H1 (cell line): ENCODE results near the gene FNDC1. TPM values are rescaled to one million over a fixed set of nuclear protein-coding genes. Genes with fewer than 3 reads are reported as not detected.
A peak's percentile ranks its signal among the peaks of the same experiment; 100 is the strongest.

Experiments used
- CTCF ChIA-PET: fragments of 300-600 bp; sonication (Branson Sonifier 250); formaldehyde crosslinking; loops from one replicate; lab custom pipeline; 2021; ENCODE audit not compliant: partially characterized antibody; lab: Charles Lee
- POLR2A ChIA-PET: fragments of 300-600 bp; sonication (Branson Sonifier 250); formaldehyde crosslinking; loops from one replicate; lab custom pipeline; 2021; ENCODE audit warnings: inconsistent platforms; ENCODE audit not compliant: partially characterized antibody; lab: Charles Lee
- DNase-seq, 2 experiments: peaks; one replicate each; pipeline versions ENCODE4 v3.0.0 to v3.0.0-alpha.2; 2010 to 2022; ENCODE audit warnings: low spot score in 2 of 2, low read depth in 1 of 2, mixed read lengths in 1 of 2
- FAIRE-seq: peaks from 2 replicates; lab custom pipeline; 2011; peaks lifted over from hg19 to GRCh38; lab: Jason Lieb, UNC
- H2AFZ ChIP-seq: 2 replicates; pipeline ENCODE4 v1.8.1; 2012; ENCODE audit warnings: low read length, inconsistent platforms
- H2AK5ac ChIP-seq: 2 replicates; pipeline ENCODE4 v1.6.1; 2013; ENCODE audit warnings: low read depth, low read length
- H2BK120ac ChIP-seq: replicated peaks from 2 replicates; pipeline ENCODE3; 2013; ENCODE audit warnings: low read depth, low read length, inconsistent platforms
- H2BK12ac ChIP-seq: 2 replicates; pipeline ENCODE4 v1.6.1; 2013; ENCODE audit warnings: low read depth, low read length
- H2BK15ac ChIP-seq: 2 replicates; pipeline ENCODE4 v1.6.1; 2013; ENCODE audit warnings: low read length
- H2BK20ac ChIP-seq: 2 replicates; pipeline ENCODE4 v1.6.1; 2013; ENCODE audit warnings: low read length
- H2BK5ac ChIP-seq: 2 replicates; pipeline ENCODE4 v1.6.1; 2013; ENCODE audit warnings: low read depth, low read length
- H3K14ac ChIP-seq: 2 replicates; pipeline ENCODE4 v1.6.1; 2013; ENCODE audit warnings: inconsistent platforms; ENCODE audit not compliant: insufficient read length
- H3K18ac ChIP-seq: 2 replicates; pipeline ENCODE4 v1.6.1; 2013; ENCODE audit warnings: low read length; ENCODE audit errors: extremely low read depth
- H3K23ac ChIP-seq: 2 replicates; pipeline ENCODE4 v1.6.1; 2013; ENCODE audit warnings: inconsistent platforms; ENCODE audit not compliant: insufficient read length
- H3K23me2 ChIP-seq: 2 replicates; pipeline ENCODE4 v1.6.1; 2013; ENCODE audit warnings: low read depth, low read length
- H3K27ac ChIP-seq: 2 replicates; pipeline ENCODE4 v1.6.1; 2011; ENCODE audit warnings: low read depth, low read length, inconsistent platforms
- H3K27me3 ChIP-seq, 4 experiments: replicated peaks in 1 of 4; 1 replicate in 1 of 4; 2 replicates in 3 of 4; pipeline versions ENCODE4 v1.6.1 to v1.8.1; 2011 to 2013; ENCODE audit warnings: low read length in 3 of 4, mild to moderate bottlenecking in 3 of 4, inconsistent platforms in 2 of 4, mixed read lengths in 2 of 4, moderate library complexity in 1 of 4; ENCODE audit not compliant: control insufficient read depth in 3 of 4, insufficient read depth in 3 of 4; ENCODE audit errors: extremely low read depth in 1 of 4
- H3K36me3 ChIP-seq, 4 experiments: 2 replicates each; pipeline versions ENCODE4 v1.6.1 to v1.8.1; 2011 to 2013; ENCODE audit warnings: mild to moderate bottlenecking in 4 of 4, low read length in 3 of 4, moderate library complexity in 2 of 4, control low read depth in 1 of 4, inconsistent platforms in 1 of 4; ENCODE audit not compliant: insufficient read depth in 4 of 4, control insufficient read depth in 2 of 4
- H3K4ac ChIP-seq: replicated peaks from 2 replicates; pipeline ENCODE3; 2013; ENCODE audit warnings: low read length, low read depth, mixed read lengths, inconsistent platforms; ENCODE audit not compliant: insufficient read length
- H3K4me1 ChIP-seq, 4 experiments: replicated peaks in 1 of 4; 1 replicate in 1 of 4; 2 replicates in 3 of 4; pipeline versions ENCODE4 v1.6.1 to v1.8.1; 2011 to 2013; ENCODE audit warnings: low read length in 3 of 4, inconsistent platforms in 2 of 4, mixed read lengths in 1 of 4; ENCODE audit not compliant: insufficient read depth in 4 of 4, control insufficient read depth in 3 of 4
- H3K4me2 ChIP-seq, 2 experiments: 2 replicates each; pipeline versions ENCODE4 v1.6.1 to v1.8.1; 2011 to 2013; ENCODE audit warnings: low read depth in 2 of 2, low read length in 2 of 2, control low read depth in 1 of 2, inconsistent platforms in 1 of 2, mild to moderate bottlenecking in 1 of 2; ENCODE audit not compliant: insufficient read depth in 1 of 2
- H3K4me3 ChIP-seq, 4 experiments: fragments of 200-600, 300-600 bp in 1 of 4; sonication (generic), shearing (Covaris generic), sonication (Bioruptor Twin) in 1 of 4; 2 replicates each; pipeline versions ENCODE4 v1.5.1 to v1.8.1; 2011 to 2016; ENCODE audit warnings: low read length in 4 of 4, low read depth in 3 of 4, control low read depth in 2 of 4, inconsistent platforms in 2 of 4, mild to moderate bottlenecking in 2 of 4, mixed read lengths in 1 of 4, moderate library complexity in 1 of 4; ENCODE audit not compliant: insufficient read depth in 2 of 4; ENCODE audit errors: extremely low read depth in 1 of 4
- H3K56ac ChIP-seq: replicated peaks from 2 replicates; pipeline ENCODE3; 2013; ENCODE audit warnings: low read depth, mild to moderate bottlenecking, mixed read lengths, low read length, inconsistent platforms; ENCODE audit not compliant: insufficient read length
- H3K79me1 ChIP-seq: 2 replicates; pipeline ENCODE4 v1.6.1; 2013; ENCODE audit warnings: low read depth, low read length, control low read depth
- H3K79me2 ChIP-seq, 2 experiments: 2 replicates each; pipeline versions ENCODE4 v1.6.1 to v1.8.1; 2012 to 2013; ENCODE audit warnings: low read length in 2 of 2, mild to moderate bottlenecking in 2 of 2, inconsistent platforms in 1 of 2; ENCODE audit not compliant: insufficient read depth in 2 of 2, control insufficient read depth in 1 of 2
- H3K9ac ChIP-seq, 4 experiments: replicated peaks in 1 of 4; 1 replicate in 1 of 4; 2 replicates in 3 of 4; pipeline versions ENCODE4 v1.6.1 to v1.8.1; 2011 to 2013; ENCODE audit warnings: low read depth in 3 of 4, low read length in 3 of 4, control low read depth in 2 of 4, mild to moderate bottlenecking in 2 of 4, moderate library complexity in 2 of 4, inconsistent platforms in 1 of 4; ENCODE audit errors: extremely low read depth in 1 of 4
- H3K9me3 ChIP-seq, 2 experiments: 2 replicates each; pipeline versions ENCODE4 v1.6.1 to v1.8.1; 2012 to 2013; ENCODE audit warnings: mild to moderate bottlenecking in 2 of 2, moderate library complexity in 2 of 2, control low read depth in 1 of 2, inconsistent platforms in 1 of 2, low read depth in 1 of 2, low read length in 1 of 2, mixed read lengths in 1 of 2; ENCODE audit not compliant: insufficient read depth in 2 of 2
- H4K20me1 ChIP-seq, 2 experiments: replicated peaks in 1 of 2; 2 replicates each; pipeline versions ENCODE3 to v1.8.1; 2011 to 2013; ENCODE audit warnings: inconsistent platforms in 2 of 2, low read length in 2 of 2, mild to moderate bottlenecking in 1 of 2; ENCODE audit not compliant: insufficient read depth in 2 of 2, control insufficient read depth in 1 of 2
- H4K5ac ChIP-seq: 2 replicates; pipeline ENCODE4 v1.6.1; 2013; ENCODE audit warnings: low read length, low read depth, mixed read lengths, inconsistent platforms; ENCODE audit not compliant: insufficient read length
- H4K8ac ChIP-seq: 2 replicates; pipeline ENCODE4 v1.8.0; 2013; ENCODE audit warnings: mild to moderate bottlenecking, moderate library complexity, low read length, inconsistent platforms; ENCODE audit not compliant: insufficient read depth; ENCODE audit errors: extremely low read depth
- H4K91ac ChIP-seq: replicated peaks from 2 replicates; pipeline ENCODE3; 2013; ENCODE audit warnings: low read length, mixed read lengths, inconsistent platforms; ENCODE audit not compliant: insufficient read length
- RAD21 ChIP-seq, 2 experiments: IDR thresholded peaks in 1 of 2; conservative IDR thresholded peaks in 1 of 2; 2 replicates each; pipeline ENCODE4 v1.6.1; 2011; ENCODE audit warnings: low read depth in 2 of 2, low read length in 2 of 2, improper control_type of control experiment in 1 of 2, inconsistent platforms in 1 of 2, mild to moderate bottlenecking in 1 of 2, moderate library complexity in 1 of 2
- SP2 ChIP-seq: IDR thresholded peaks from 2 replicates; pipeline ENCODE4 v1.6.1; 2012; ENCODE audit warnings: mild to moderate bottlenecking, low read length, inconsistent platforms
- WGBS, 2 experiments: shearing (Covaris generic) in 1 of 2; methylation state at CpG; one replicate each; pipeline versions ENCODE4 v1.1.6 to v1.1.7; 2013 to 2015; ENCODE audit warnings: low lambda C conversion rate in 2 of 2, mixed read lengths in 2 of 2, inconsistent platforms in 1 of 2, low coverage in 1 of 2, missing lambda C conversion rate in 1 of 2; ENCODE audit not compliant: insufficient replicate concordance in 2 of 2, insufficient coverage in 1 of 2, insufficient read length in 1 of 2; ENCODE audit errors: extremely low coverage in 1 of 2, missing lambda C conversion rate in 1 of 2; 5-methylcytosine and 5-hydroxymethylcytosine counted together
- polyA plus RNA-seq, 7 experiments: library from polyadenylated mRNA; depleted of rRNA in 3 of 7; stranded (reverse) in 5 of 7; unstranded in 2 of 7; fragments of >200 nt in 5 of 7; fragments of 200-250 nt in 2 of 7; gene quantifications; 1 replicate in 5 of 7; 2 replicates in 1 of 7; 4 replicates in 1 of 7; pipeline versions ENCODE4 v1.2.1 to v1.2.3, GENCODE V29; 2011 to 2013; ENCODE audit warnings: missing spikeins in 2 of 7, mixed read lengths in 2 of 7
- total RNA-seq: library from RNA; stranded (reverse); fragmentation: NEBNext Ultra II Directional; extraction: Animal tissue kit (Norgen Biotek cat#: 25700); gene quantifications from 2 replicates; pipeline ENCODE4 v1.2.1, GENCODE V29; 2021
- TF ChIP-seq, protein P1 (sequence below), 3 experiments: IDR thresholded peaks; 1 replicate in 2 of 3; 2 replicates in 1 of 3; pipeline versions ENCODE4 v1.5.1 to v1.6.1; 2011; ENCODE audit warnings: low read length in 3 of 3, mild to moderate bottlenecking in 3 of 3, inconsistent platforms in 2 of 3, low read depth in 1 of 3, moderate library complexity in 1 of 3; ENCODE audit not compliant: insufficient read depth in 1 of 3; ENCODE audit errors: control extremely low read depth in 1 of 3

The FNDC1 gene
- total and polyA plus RNA-seq, 2 of the 8 experiments (the other 6 are each of a cell fraction or from before 2014, with no cell fraction given), result 0.06 to 0.30 TPM

DNA sequence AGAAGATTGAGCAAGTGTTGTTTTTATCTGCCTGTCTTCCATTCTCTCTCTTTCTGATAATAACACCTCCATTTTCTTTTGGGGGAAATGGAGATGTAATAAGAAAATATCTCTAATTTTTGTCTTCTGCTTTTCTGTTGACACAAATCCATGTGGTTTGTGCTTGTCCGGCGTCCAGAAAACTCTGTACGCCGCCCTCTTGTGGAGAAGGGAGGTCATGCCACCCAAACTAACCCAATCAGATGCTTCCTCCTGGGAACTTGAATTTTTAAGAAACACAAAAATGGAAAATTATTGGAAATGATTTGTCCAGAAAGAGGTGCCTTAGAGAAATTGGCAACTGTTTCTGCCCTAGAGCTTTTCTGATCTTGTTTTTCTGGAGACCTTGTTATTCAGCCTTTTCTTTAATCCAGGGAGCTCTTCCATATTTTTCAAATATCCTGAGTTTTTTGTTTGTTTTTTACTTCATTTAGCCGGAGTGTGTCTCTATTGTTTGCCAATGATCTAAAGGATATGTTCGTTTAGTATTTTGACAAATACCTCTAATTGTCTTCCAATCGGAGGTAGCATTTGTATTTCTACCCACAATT is 17.8 kb upstream of the FNDC1 start:
- no peak overlapping the region for H4K91ac ChIP-seq
- peaks cover 0 to 4% of the 10 kb centered on the region in 2 experiments; a peak in 1 of 4 replicates for H3K9me3 ChIP-seq
- H3K79me2 ChIP-seq, result no peaks in the 10 kb centered on the region
- no peak overlapping the region for H2BK20ac ChIP-seq
- no peaks in the 10 kb centered on the region; the same call in 1 of the 2 replicates for H3K79me1 ChIP-seq
- no peak overlapping the region for H3K18ac ChIP-seq
- H2BK15ac ChIP-seq, result no peak overlapping the region
- no peak overlapping the region for H3K4ac ChIP-seq
- H2BK120ac ChIP-seq, result no peak overlapping the region
- no peak overlapping the region for H3K4me3 ChIP-seq
- H2BK5ac ChIP-seq, result no peak overlapping the region
- H4K8ac ChIP-seq, result no peak overlapping the region
- H2AFZ ChIP-seq, result no peak overlapping the region
- H2BK12ac ChIP-seq, result no peak overlapping the region
- H3K56ac ChIP-seq, result no peak overlapping the region
- H4K20me1 ChIP-seq, result no peaks in the 10 kb centered on the region
- no peak overlapping the region for H2AK5ac ChIP-seq
- CTCF ChIA-PET, result interaction anchor here (0.7 to 1.5 kb wide), 8 partner anchors 8 to 538 kb away, joined by 3 to 7 read pairs (median 4); no protein-coding TSS in a partner anchor
- no peak overlapping the region for H3K4me2 ChIP-seq
- H3K36me3 ChIP-seq, result no peaks in the 10 kb centered on the region
- TF ChIP-seq, protein P1, sequence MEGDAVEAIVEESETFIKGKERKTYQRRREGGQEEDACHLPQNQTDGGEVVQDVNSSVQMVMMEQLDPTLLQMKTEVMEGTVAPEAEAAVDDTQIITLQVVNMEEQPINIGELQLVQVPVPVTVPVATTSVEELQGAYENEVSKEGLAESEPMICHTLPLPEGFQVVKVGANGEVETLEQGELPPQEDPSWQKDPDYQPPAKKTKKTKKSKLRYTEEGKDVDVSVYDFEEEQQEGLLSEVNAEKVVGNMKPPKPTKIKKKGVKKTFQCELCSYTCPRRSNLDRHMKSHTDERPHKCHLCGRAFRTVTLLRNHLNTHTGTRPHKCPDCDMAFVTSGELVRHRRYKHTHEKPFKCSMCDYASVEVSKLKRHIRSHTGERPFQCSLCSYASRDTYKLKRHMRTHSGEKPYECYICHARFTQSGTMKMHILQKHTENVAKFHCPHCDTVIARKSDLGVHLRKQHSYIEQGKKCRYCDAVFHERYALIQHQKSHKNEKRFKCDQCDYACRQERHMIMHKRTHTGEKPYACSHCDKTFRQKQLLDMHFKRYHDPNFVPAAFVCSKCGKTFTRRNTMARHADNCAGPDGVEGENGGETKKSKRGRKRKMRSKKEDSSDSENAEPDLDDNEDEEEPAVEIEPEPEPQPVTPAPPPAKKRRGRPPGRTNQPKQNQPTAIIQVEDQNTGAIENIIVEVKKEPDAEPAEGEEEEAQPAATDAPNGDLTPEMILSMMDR (IDR thresholded peaks at IDR 0.05; ENCODE audit: control extremely low read depth in 1 of 3, insufficient read depth in 1 of 3, low read depth in 1 of 3, low read length in 3 of 3), result peak; percentile 61 to 71 (median 63)
- TF ChIP-seq RAD21 (IDR thresholded peaks at IDR 0.05 in 1 of 2, conservative IDR thresholded peaks at IDR 0.05 in 1 of 2; ENCODE audit: low read depth in 2 of 2, low read length in 2 of 2), result peak; percentile 27 to 49; a peak in 3 of 4 replicates
- no peak for TF ChIP-seq SP2
- TF ChIP-seq, all 59 proteins: peak for 2
- H3K23ac ChIP-seq, result no peak overlapping the region
- no peaks in the 10 kb centered on the region for H3K4me1 ChIP-seq
- WGBS, 2 experiments, result 42% methylated on average over 7 of the region's 7 CpGs; no CpG with 5 or more reads in 1 of the 2 experiments
- no peak overlapping the region for H3K27ac ChIP-seq
- H4K5ac ChIP-seq, result no peak overlapping the region
- H3K14ac ChIP-seq, result no peak overlapping the region
- POLR2A ChIA-PET, result no interaction called here
- H3K9ac ChIP-seq, result no peak overlapping the region
- FAIRE-seq, result peak; percentile 36
- H3K23me2 ChIP-seq, result no peaks in the 10 kb centered on the region
- DNase-seq, result no peak
- no peaks in the 10 kb centered on the region for H3K27me3 ChIP-seq
